Fibroblast of skin of left quadriceps (primary cell): ENCODE measurements around the gene HNRNPU.
"Not testable (repeated sequence)": the region's sequence is repeated elsewhere in the genome, so short reads cannot be mapped to it uniquely, and the experiment has no call there.

Experiments used
- DNase-seq, 2 experiments: peaks; one replicate each; pipeline ENCODE4 v3.0.0-alpha.2; 2013; ENCODE audit warnings: low read depth in 2 of 2

The HNRNPU gene

DNA sequence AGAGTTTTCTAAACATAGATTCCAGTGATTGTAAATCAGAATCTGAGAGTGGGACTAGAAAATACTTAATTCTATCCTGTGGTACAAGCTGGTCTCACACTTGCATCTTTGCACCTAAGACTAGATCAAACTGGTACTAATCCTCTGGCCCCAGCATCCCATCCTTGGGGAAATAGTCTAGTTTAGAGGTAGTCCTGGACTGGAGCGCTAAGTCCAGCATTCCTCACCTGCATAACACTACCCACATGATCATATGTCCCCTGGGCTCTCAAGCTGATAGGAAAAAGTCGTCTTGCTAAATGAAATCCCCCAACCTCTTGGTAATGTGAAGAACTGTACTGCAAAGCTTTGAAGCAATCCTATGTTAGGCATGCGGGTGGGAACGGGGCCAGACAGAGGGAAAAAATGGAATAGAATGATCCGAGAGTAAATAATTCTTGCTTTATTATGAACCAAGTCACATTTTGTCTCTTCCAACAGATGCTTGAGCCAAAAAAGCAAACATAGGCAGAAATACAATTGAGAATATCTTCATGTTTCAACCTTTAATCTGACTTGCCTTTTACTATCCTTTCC lies 24.0 kb downstream of the HNRNPU start:
- DNase-seq, result no peak

DNA sequence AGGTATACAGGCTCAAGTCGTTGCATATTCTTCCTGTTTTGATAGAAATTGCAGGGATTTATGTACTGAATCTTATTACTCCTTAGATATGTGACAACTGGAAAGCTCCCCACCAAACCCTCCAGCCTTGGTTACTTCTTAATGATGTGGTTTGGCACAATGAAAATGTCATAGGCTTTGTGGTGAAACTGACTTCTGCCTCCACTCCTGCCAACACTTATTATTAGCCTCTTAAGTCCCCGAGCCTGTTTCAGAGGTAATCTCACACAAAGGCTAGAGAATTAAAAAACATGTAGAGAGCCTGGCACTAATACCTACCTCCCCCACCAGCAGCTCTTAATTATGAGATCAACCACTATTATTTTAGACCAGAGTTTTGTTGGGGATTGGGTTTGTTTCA lies 24.7 kb downstream of the HNRNPU start:
- DNase-seq, result no peak

DNA sequence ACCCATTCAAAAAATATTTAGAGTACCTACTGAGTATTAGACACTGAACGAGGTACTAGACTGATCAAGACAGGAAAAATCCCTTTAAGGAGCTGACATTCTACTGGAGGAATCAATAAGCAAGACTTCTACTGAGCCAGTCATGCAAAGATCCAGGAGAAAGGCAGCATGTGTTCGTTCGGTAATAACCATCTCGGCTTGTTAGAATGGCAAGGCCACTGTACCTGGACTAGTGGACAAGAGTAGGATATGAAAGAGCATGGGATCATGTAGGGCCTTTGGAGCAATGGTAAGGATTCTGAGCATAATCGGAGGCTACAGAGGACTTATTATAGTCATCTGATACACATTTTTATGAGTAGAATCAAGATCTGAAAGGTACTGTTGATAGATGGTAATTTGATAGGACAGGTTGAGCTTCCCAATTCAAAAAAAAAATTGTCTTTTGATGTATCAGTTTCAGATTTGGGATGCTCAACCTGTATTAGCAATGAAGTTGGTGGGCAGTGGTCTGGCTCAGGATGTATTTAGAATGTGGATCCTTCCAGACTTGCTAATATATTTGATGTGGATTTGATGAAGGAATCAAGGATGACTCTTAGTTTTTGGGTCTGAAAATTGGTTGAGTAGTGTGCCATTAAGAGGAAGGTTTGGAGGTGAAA lies 26.6 kb downstream of the HNRNPU start:
- DNase-seq, result no peak

DNA sequence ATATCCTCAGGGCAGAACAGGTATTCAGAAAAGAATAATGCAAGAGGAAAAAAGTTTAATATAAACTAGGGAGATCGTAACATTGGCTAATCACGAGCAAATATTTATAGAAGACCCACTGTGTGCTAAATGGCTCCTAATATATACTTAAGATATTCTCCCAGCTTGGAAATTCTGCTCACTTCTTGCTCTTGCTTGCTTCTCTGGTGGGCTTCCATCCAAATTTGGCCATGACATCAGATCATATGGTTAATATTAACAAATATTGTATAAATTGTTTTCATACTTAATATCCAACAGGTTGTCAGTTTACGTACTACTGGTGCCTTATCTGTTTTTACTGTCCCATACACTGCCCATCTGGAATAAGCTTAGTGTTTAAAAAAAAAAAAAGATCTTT lies 27.8 kb downstream of the HNRNPU start:
- no peak for DNase-seq

- DNase-seq, result no peak
These were observed 28.2 kb downstream of the HNRNPU start for GRCh38 chr1:244836135-244836521.

DNA sequence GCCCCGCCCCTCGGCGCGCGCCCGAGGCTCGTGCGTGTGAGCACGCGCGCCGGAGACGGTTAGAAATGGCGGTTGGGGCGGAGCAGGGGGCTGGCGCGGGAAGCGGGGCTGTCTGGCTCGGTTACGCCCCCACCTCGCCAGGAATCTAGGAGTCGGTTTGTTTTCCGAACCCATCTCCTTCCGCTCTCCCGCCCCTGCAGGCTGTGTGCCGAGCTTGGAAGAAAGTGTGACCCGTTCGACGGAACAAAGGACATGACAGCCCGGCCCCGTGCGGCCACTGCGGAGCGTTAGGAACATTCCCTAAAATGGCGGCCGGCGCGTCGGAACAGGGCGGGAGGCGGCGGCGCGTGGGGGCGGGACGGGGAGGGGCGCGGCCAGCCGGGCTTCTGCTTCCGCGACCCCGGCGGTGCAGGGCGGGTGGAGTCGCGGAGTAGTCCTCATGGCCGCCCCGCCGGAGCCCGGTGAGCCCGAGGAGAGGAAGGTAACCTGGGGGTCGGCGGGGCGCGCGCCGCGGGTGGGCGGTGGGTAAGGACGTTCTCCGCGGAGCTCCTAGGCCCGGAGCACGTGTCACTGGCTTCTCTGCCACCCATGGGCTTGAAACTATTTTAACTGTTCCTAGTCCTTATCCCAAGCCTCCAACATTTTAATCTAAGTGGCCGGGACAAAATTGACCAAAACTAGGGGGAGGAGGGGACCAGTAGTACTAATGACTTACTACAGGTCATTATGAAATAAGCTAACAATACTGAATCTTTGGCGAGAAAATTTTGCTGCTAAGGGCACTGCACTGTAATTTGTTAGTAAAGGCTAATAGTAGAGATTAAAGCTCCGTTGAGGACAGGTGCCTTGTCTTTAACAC lies 28.8 kb downstream of the HNRNPU start, which contains the start of gene COX20:
Gene COX20, plus strand, starts transcription at position 383 of the 859 bp plus-strand sequence. Its CDS starts 57 bp downstream, at position 440.
- peak; percentile 84 for DNase-seq

DNA sequence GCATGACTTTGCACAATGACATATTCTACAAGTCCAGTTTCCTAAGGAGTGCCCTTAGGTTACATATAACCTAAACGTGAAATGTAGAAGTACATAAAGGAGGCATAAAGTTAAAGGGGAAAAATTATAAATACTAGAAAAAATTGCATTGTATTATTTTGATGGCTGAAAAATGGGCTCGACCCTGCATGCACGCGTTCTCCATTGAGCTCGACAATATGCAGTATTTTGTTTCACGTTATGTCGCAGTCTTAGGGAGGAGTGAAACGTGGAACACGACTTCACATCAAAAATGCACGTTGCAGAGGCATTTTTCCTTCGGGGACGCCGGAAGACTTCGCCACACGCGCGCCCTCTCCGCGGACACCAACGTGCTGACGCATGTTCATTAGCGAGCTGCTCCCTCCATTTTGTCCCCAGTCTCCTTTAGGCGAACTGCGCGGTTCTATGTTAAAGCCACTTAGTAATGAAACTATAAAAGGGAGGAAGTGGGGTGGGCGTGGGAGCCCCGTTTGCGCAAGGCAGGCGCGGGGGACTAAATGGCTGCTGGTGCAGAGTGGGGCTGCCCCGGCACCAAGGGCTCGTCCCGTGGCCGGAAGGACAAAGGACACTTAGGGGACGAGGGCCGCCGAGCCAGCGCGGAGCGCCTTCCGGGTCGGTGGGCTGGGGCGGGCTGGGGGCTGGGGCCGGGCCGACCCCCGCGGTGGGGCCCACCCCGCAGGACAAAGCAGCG lies 29.6 kb downstream of the HNRNPU start:
- peak; percentile 89 for DNase-seq

DNA sequence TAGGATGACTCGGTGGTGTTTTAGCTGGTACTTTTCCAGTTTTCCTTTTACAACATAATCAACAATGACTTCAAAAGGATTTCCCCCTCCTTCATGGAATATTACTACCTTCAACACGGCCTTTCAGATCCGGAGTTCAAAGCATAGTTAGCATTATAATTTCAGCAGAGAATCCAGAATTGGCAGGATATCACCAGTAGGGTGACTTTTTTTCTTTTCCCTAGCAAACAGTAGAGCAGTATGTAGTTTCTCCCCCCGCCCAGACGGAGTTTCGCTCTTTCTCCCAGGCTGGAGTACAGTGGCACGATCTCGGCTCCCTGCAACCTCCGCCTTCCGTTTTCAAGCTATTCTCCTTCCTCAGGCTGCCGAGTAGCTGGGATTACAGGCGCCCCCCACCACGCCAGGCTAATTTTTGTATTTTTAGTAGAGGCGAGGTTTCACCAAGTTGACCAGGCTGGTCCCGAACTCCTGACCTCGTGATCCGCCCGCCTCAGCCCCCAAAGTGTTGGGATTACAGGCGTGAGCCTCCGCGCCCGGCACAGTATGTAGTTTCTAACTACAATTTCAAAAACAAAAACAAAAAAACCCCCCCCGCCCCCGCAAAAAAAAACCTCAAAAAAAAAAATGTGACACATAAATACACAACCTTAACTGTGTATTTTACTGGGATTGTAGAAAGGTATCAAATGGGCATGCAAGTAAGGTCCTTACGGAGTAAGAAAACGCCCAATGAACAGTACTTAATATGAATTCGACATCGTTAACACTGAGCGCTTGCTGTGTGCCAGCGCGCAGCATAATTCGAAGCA lies 30.4 kb downstream of the HNRNPU start:
- peak; percentile 45 to 52 for DNase-seq

GRCh38 chr1:244833260-244833659 lies 31.1 kb downstream of the HNRNPU start:
- not testable (repeated sequence) for DNase-seq

DNA sequence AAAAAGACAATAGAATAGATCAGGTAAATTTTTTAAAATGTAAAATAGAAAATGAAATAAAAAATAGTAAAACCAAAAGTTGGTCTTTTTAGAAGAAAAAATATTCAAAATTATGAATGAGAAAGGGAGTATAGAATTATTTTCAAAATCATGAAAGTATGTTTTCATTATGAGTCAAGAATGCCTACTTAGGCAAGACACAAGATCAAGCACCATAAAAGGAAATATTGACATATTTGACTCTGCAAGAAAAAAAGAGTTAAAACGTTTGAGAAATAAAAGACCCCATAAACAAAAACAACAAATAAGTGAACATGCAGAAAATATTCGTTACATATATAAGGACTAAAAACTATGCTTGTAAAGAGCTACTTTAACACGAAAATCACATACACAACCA lies 33.7 kb downstream of the HNRNPU start:
- DNase-seq, result no peak

- no peak for DNase-seq
These were observed 37.6 kb downstream of the HNRNPU start for GRCh38 chr1:244826712-244827111.

DNA sequence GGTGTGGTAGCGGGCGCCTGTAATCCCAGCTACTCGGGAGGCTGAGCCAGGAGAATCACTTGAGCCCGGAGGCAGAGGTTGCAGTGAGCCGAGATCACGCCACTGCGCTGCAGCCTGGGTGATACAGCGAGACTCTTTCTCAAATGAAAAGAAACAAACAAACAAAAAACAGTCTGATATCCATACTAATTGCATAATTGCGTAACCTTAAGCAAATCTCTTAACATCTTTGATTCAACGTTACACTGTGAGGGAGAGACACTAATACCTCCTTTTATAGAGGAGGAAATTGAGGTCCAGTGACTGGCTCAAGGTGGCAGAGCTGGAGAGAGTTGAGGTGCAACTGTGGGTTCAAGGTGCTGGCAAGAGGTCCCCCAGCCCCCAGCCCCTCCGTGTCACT lies 41.5 kb downstream of the HNRNPU start:
- no peak for DNase-seq

- DNase-seq, result no peak
These were observed 43.2 kb downstream of the HNRNPU start for GRCh38 chr1:244821134-244821533.

GRCh38 chr1:244820131-244820530 lies 44.2 kb downstream of the HNRNPU start:
- DNase-seq, result no peak

GRCh38 chr1:244817415-244817894 lies 46.9 kb downstream of the HNRNPU start:
- no peak for DNase-seq

GRCh38 chr1:244815600-244816099 lies 48.7 kb downstream of the HNRNPU start:
- no peak for DNase-seq

DNA sequence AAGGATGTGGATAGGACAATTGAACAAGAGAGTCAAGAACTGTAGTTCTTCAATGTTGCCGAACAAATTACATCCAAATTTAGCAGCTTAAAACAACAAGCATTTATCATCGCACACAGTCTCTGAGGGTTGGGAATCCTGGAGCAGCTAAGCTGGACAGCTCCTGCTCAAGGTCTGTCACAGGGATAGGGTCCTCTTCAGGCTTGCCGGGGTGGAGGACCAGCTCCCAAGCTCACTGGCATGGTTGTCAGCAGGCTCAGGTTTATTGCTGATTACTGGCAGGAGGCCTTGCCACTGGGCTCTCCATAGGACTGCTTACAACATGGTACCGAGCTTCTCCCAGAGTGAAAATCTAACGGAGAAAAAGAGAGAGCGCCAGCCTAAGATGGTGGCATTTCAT lies 51.0 kb downstream of the HNRNPU start:
- DNase-seq, result no peak

DNA sequence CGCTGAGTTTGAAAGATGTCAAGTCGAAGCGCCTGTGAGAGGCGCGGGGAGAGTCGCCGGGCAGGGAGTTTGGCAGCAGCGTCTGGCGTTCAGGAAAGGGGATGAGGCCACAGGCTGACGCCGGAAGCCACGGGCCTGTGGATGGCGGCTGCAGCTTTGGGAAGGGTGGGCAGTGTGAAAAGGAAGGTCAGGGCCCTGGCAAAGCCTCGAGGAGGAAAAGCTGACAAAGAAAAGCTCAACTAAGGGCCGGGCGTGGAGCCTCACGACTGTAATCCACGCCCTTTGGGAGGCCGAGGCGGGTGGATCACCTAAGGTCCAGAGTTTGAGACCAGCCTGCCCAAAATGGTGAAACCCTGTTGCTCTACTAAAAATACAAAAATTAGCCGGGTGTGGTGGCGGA lies 54.1 kb downstream of the HNRNPU start:
- DNase-seq, result no peak

DNA sequence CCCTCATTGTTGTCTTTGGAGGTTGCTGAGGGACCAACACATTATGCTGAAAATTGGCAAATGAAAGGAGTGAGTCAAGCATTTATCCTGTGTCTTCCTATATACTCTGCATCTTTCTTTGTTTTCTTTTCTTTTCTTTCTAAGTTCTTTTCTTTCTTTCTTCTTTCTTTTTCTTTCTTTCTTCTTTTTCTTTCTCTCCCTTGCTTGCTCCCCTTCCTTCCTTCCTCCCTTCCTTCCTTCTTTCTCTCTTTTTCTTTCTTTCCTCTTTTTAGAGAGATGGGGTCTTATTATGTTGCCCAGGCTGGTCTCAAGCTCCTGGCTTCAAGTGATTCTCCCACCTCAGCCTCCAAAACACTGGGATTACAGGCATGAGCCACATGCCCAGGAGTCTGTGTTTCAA lies 57.2 kb downstream of the HNRNPU start:
- no peak for DNase-seq

DNA sequence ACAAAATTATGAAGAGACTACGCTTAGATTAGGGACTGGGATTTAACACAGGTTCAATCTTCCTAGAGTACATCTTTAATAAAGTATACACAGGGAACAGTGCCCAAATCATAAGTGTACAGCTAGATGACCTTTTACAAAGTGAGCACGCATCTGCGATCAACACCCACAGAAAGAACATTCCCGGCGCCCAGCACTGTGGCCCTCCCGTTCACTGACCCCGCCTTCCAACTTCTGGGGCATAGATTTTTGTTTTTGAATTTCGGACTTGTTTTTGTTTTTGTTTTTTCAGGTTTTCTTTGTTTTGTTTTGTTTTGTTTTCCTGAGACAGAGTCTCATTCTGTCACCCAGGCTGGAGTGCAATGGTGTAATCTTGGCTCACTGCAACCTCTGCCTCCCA lies 59.5 kb downstream of the HNRNPU start:
- DNase-seq, result no peak
